Fibroblast of lung (primary cell): ENCODE data around the gene THBS4.

Experiments
- CTCF ChIP-seq, 2 donors: IDR thresholded peaks in 1 of 2; conservative IDR thresholded peaks in 1 of 2; 1 replicate in 1 of 2; 2 replicates in 1 of 2; pipeline ENCODE4 v1.5.1; 2011 to 2012; ENCODE audit warnings: low read length in 2 of 2, control low read depth in 1 of 2, inconsistent platforms in 1 of 2, low read depth in 1 of 2, mild to moderate bottlenecking in 1 of 2
- EZH2 ChIP-seq: IDR thresholded peaks from 2 replicates; pipeline ENCODE4 v1.5.1; 2012; ENCODE audit warnings: low read length, control low read depth, mild to moderate bottlenecking; ENCODE audit errors: missing control alignments

GRCh38 chr5:80129146-80129545 lies 94.0 kb downstream of the THBS4 start:
- TF ChIP-seq CTCF (conservative IDR thresholded peaks at IDR 0.05 in 1 of 2, IDR thresholded peaks at IDR 0.05 in 1 of 2; ENCODE audit: low read depth in 1 of 2, low read length in 2 of 2) = no peak
- TF ChIP-seq EZH2 = no peak
